GM21825 (cell line): ENCODE data around the gene RGMA.

Source experiments
- ATAC-seq: cut with Tn5 transposase; IDR thresholded peaks from one replicate; pipeline ENCODE4 v1.9.1; 2021; ENCODE audit warnings: mild to moderate bottlenecking, moderate library complexity; ENCODE audit not compliant: unreplicated experiment

The RGMA gene

GRCh38 chr15:93088981-93089726 is at the start of gene RGMA:
Gene RGMA (minus strand): TSS chr15:93089211. CDS start chr15:93088932, 279 bp downstream.
- ATAC-seq = no peak

GRCh38 chr15:93136606-93137005 is 47.6 kb upstream of the RGMA start:
- ATAC-seq = no peak

GRCh38 chr15:93135997-93136397 is 47.0 kb upstream of the RGMA start:
- ATAC-seq = no peak

- no peak for ATAC-seq
These were observed 46.4 kb upstream of the RGMA start for GRCh38 chr15:93135459-93135858.

- no peak for ATAC-seq
These were observed 42.6 kb upstream of the RGMA start for GRCh38 chr15:93131485-93132095.

- no peak for ATAC-seq
These were observed 40.9 kb upstream of the RGMA start for GRCh38 chr15:93129702-93130488.

GRCh38 chr15:93127286-93127685 is 38.3 kb upstream of the RGMA start:
- no peak for ATAC-seq

GRCh38 chr15:93126599-93126998 is 37.6 kb upstream of the RGMA start:
- no peak for ATAC-seq

- no peak for ATAC-seq
These were observed 37.1 kb upstream of the RGMA start for GRCh38 chr15:93126148-93126547.

- no peak for ATAC-seq
These were observed 35.1 kb upstream of the RGMA start for GRCh38 chr15:93124126-93124525.

- no peak for ATAC-seq
These were observed 33.2 kb upstream of the RGMA start for GRCh38 chr15:93121973-93122910.

- ATAC-seq = no peak
These were observed 32.1 kb upstream of the RGMA start for GRCh38 chr15:93121107-93121506.

- no peak for ATAC-seq
These were observed 29.9 kb upstream of the RGMA start for GRCh38 chr15:93118904-93119303.

- no peak for ATAC-seq
These were observed 22.4 kb upstream of the RGMA start for GRCh38 chr15:93111451-93111850.

GRCh38 chr15:93110502-93111040 is 21.6 kb upstream of the RGMA start:
- ATAC-seq = no peak

- ATAC-seq = no peak
These were observed 20.5 kb upstream of the RGMA start for GRCh38 chr15:93109336-93110102.

GRCh38 chr15:93107646-93108045 is 18.6 kb upstream of the RGMA start:
- no peak for ATAC-seq

- ATAC-seq = no peak
These were observed 16.5 kb upstream of the RGMA start for GRCh38 chr15:93105485-93105884.

- ATAC-seq = no peak
These were observed 14.8 kb upstream of the RGMA start for GRCh38 chr15:93103823-93104222.

- ATAC-seq = no peak
These were observed 13.2 kb upstream of the RGMA start for GRCh38 chr15:93102211-93102610.
